Activated T-helper 17 cell treated with anti-CD3 and anti-CD28 coated beads, Interleukin-2, amount 50 U/mL, for 72 hours (primary cell): ENCODE data around the gene STK32A. TPM values are rescaled to one million over a fixed set of nuclear protein-coding genes. Genes with fewer than 3 reads are reported as not detected.

ENCODE experiments used
- ATAC-seq: fragments of 150-1000 bp; cut with Tn5 transposase; replicated peaks from 2 replicates; pipeline ENCODE4 v1.10.0; 2021; ENCODE audit warnings: mild to moderate bottlenecking, moderate library complexity
- H3K27ac Mint-ChIP-seq: one replicate; pipeline ENCODE4 v1.8.0; 2022; ENCODE audit warnings: mixed read lengths
- H3K27me3 Mint-ChIP-seq: one replicate; pipeline ENCODE4 v1.8.0; 2022; ENCODE audit warnings: mixed read lengths
- H3K36me3 Mint-ChIP-seq: one replicate; pipeline ENCODE4 v1.8.0; 2022; ENCODE audit warnings: low read depth, mild to moderate bottlenecking, mixed read lengths
- H3K4me1 Mint-ChIP-seq: one replicate; pipeline ENCODE4 v1.8.0; 2022; ENCODE audit warnings: mixed read lengths
- H3K4me3 Mint-ChIP-seq: one replicate; pipeline ENCODE4 v1.8.0; 2022; ENCODE audit warnings: mild to moderate bottlenecking, mixed read lengths
- H3K9me3 Mint-ChIP-seq: one replicate; pipeline ENCODE4 v1.8.0; 2022; ENCODE audit warnings: mixed read lengths
- total RNA-seq, 2 donors: library from RNA; stranded (reverse); gene quantifications; one replicate each; pipeline ENCODE4 v1.2.3, GENCODE V29; 2022

The STK32A gene
- total RNA-seq, 2 donors from 2014 or later = not detected

DNA sequence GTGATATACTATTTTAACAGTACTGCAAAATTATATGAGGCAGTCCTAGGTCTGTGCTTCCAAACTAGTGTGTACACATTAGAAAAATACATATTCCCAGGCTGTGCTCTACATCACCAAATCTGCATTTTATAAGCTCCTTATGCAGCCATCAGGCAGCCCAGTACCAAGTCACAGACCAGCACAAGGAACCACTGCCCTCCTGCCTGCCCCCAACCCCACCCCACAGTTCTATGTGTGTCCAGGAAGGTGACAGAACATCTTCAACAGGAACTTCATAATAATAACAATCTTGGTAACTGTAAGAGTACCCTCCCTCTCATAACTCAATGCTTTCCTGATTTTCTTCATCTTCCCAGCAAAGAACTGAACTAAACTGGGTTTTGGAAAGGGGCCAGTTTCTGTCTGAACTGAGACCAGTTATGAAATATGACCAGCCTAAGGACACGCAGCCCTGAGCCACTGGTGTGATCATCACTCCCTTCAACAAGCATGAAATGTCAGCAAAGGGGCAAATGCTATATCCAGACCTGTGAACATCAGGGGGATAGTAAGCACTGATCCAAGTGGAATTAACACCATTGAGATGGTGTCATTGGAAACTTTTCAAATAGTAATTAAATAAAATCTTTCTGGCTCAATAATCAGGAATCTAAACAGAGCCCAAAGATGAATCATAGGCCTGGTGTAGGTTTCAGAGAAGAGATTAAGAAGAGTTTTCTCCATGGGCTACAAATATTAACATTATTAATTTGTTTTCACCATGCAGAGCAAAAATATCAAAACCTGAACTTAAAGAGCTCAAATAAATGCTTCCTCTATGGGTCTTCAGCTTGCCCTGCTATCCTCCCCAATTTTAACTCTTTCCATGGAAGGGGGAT is 192.9 kb downstream of the STK32A start:
- no peak overlapping the region for H3K4me3 Mint-ChIP-seq
- ATAC-seq = no peak
- H3K36me3 Mint-ChIP-seq = no peaks in the 10 kb centered on the region
- H3K9me3 Mint-ChIP-seq = no peaks in the 10 kb centered on the region
- H3K4me1 Mint-ChIP-seq = no peaks in the 10 kb centered on the region
- no peak overlapping the region for H3K27ac Mint-ChIP-seq
- peaks cover 7% of the 10 kb centered on the region for H3K27me3 Mint-ChIP-seq

DNA sequence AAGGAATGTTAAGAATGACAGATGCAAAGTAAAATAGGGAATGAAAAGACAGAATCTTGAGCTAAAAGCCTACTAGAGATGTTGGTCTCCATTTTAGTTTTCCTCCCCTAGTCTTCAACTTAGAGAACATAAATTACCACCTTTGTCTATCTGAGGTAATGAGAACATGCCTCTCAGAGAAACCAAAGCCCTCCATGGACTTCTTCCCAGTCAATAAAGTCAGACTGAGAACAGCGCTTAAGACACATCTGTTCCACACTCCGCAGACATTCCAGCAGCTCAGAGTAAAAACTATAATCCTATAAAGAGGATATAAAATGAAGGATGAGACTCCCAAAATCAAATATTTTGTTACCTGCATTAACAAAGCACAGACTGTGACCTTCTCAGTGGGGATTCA is 195.8 kb downstream of the STK32A start:
- Mint-ChIP-seq H3K27ac (no peak overlapping the region), H3K4me3 (no peak overlapping the region), H3K4me1 (no peaks in the 10 kb centered on the region), H3K36me3 (no peaks in the 10 kb centered on the region), H3K27me3 (peaks cover 10% of the 10 kb centered on the region), H3K9me3 (no peaks in the 10 kb centered on the region)
- no peak for ATAC-seq

GRCh38 chr5:147431586-147431985 is 196.8 kb downstream of the STK32A start:
- Mint-ChIP-seq H3K27me3 (peaks cover 10% of the 10 kb centered on the region), H3K36me3 (no peaks in the 10 kb centered on the region), H3K27ac (no peak overlapping the region), H3K4me1 (no peaks in the 10 kb centered on the region), H3K4me3 (no peak overlapping the region), H3K9me3 (no peaks in the 10 kb centered on the region)
- ATAC-seq = no peak

- Mint-ChIP-seq H3K36me3 (no peaks in the 10 kb centered on the region), H3K27ac (no peak overlapping the region), H3K9me3 (no peaks in the 10 kb centered on the region), H3K4me1 (no peaks in the 10 kb centered on the region), H3K4me3 (no peak overlapping the region), H3K27me3 (peaks cover 10% of the 10 kb centered on the region)
- no peak for ATAC-seq
Observed at GRCh38 chr5:147432323-147432722, 197.5 kb downstream of the STK32A start.

GRCh38 chr5:147434049-147434448 is 199.2 kb downstream of the STK32A start:
- H3K4me3 Mint-ChIP-seq = no peak overlapping the region
- H3K4me1 Mint-ChIP-seq = no peaks in the 10 kb centered on the region
- no peak overlapping the region for H3K27ac Mint-ChIP-seq

DNA sequence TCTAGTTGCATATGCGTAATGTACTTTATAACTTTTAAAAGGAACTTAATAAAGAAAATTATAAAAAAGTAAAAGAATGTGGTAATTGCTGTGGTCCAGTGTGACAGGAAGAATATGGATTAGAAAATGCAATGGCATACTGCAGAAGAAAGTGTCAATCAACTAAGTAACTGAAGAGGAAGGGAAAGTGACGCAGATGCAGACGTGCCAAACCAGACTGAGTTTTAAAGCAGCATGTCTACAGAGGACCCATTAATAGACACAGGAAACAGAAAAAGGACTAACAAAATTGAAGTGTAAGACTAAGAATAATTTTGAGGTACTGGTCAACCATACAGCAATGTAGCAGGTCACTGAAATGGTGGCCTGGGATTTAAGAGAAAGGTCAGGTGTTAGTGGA is 201.8 kb downstream of the STK32A start:
- Mint-ChIP-seq H3K36me3 (no peaks in the 10 kb centered on the region), H3K27me3 (peaks cover 9% of the 10 kb centered on the region), H3K27ac (no peak overlapping the region), H3K4me1 (no peaks in the 10 kb centered on the region), H3K4me3 (no peak overlapping the region), H3K9me3 (no peaks in the 10 kb centered on the region)
- ATAC-seq = no peak

More at GRCh38 chr5:147434049-147434448, 199.2 kb downstream of the STK32A start:
- Mint-ChIP-seq H3K9me3 (no peaks in the 10 kb centered on the region), H3K27me3 (peaks cover 6% of the 10 kb centered on the region), H3K36me3 (no peaks in the 10 kb centered on the region)
- ATAC-seq = no peak

DNA sequence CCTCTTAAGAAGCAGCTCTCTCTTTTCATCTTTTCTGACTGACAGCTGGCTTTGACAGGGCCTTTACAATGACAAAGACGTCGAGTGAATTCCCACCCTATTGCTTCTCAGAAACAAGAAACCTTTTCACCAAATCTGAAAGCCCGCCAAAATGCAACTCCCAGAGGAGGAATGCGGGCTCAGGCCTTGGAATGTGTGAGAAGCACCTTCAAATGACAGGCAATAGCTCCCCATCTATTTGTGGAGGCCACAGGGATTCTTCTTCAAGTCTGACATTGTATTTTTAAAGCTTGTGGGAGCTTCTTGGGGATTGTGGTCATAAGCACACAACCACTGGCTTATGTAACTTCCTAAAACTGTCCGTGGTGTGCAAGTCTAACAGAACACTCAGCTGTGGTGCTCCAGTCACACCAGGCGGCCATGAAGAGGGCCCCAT is 202.4 kb downstream of the STK32A start:
- ATAC-seq = no peak
- no peaks in the 10 kb centered on the region for H3K4me1 Mint-ChIP-seq
- no peaks in the 10 kb centered on the region for H3K9me3 Mint-ChIP-seq
- H3K27me3 Mint-ChIP-seq = peaks cover 13% of the 10 kb centered on the region
- H3K4me3 Mint-ChIP-seq = no peak overlapping the region
- H3K36me3 Mint-ChIP-seq = no peaks in the 10 kb centered on the region
- no peak overlapping the region for H3K27ac Mint-ChIP-seq
